ENCODE results near the gene NPPA. TPM values are rescaled to one million over a fixed set of nuclear protein-coding genes. Genes with fewer than 3 reads are reported as not detected.

The NPPA gene
- total and polyA plus RNA-seq, 9 of the 15 experiments (the other 6 are each of a cell fraction or from before 2014, with no cell fraction given): not detected

DNA sequence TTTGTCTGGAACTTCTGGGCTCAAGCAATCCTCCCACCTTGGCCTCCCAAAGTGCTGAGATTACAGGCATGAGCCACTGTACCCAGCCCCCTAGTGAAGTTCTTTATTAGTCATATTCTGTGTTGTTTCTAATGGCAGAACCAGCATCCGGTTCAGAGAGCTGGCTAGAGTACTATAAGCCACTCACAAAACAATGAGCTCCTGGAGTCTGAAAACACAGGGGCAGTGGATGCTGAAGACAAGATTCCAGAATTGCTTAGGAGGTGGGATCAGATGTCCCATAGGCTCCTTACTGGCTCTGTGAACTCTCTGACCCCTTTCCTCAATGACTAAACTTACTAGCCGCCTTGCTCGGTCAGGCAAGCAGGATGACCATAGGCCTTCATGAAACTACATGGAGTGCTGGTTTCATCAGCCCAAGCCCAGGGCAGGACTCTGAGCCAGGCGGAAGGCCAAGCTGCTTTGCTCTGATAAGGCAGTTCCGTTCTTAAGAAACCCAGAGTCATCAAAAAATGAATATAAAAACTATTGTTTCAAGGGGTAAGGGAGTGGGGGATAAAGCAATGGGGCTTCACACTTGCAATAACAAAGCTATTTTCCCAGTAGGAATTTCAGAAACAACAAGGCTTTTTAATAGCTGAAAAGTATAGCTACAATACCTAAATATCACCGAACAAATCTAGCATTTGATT lies 49.9 kb downstream of the NPPA start (continued):
- TF ChIP-seq STAT6 (CRISPR knock-in tag; IDR thresholded peaks at IDR 0.05) (no peak; the same call in 1 of the 2 replicates), RAD21 (CRISPR knock-in tag; conservative IDR thresholded peaks at IDR 0.05 in 1 of 2, IDR thresholded peaks at IDR 0.05 in 1 of 2) (peak; percentile 4 to 35; a peak in 2 of 4 replicates), TEAD4 (IDR thresholded peaks at IDR 0.05; ENCODE audit: low read length) (peak; percentile 94), TEAD4 (CRISPR knock-in tag; IDR thresholded peaks at IDR 0.05; ENCODE audit: borderline replicate concordance) (no peak), ZNF133 (CRISPR knock-in tag; IDR thresholded peaks at IDR 0.05) (no peak), TAF1 (IDR thresholded peaks at IDR 0.05; ENCODE audit: control insufficient read depth, extremely low read depth, insufficient read depth, low read length, severe bottlenecking) (peak; percentile 61), ZNF24 (IDR thresholded peaks at IDR 0.05) (peak; percentile 63; the same call in 1 of the 2 replicates), CBX3 (IDR thresholded peaks at IDR 0.05; ENCODE audit: borderline replicate concordance in 1 of 2, low read length in 2 of 2) (peak in 1 of 2 experiments; percentile 75; a peak in 1 of 3 replicates), SLC30A9 (CRISPR knock-in tag; IDR thresholded peaks at IDR 0.05) (no peak), ZNF586 (CRISPR knock-in tag; conservative IDR thresholded peaks at IDR 0.05) (no peak), REST (IDR thresholded peaks at IDR 0.05; ENCODE audit: borderline replicate concordance) (peak; percentile 61), REST (CRISPR knock-in tag; IDR thresholded peaks at IDR 0.05; ENCODE audit: low read depth) (no peak), NFE2L1 (tag; IDR thresholded peaks at IDR 0.05; ENCODE audit: borderline replicate concordance, low read depth) (peak; percentile 54; the same call in 1 of the 2 replicates)
- TF ChIP-seq, protein P1, sequence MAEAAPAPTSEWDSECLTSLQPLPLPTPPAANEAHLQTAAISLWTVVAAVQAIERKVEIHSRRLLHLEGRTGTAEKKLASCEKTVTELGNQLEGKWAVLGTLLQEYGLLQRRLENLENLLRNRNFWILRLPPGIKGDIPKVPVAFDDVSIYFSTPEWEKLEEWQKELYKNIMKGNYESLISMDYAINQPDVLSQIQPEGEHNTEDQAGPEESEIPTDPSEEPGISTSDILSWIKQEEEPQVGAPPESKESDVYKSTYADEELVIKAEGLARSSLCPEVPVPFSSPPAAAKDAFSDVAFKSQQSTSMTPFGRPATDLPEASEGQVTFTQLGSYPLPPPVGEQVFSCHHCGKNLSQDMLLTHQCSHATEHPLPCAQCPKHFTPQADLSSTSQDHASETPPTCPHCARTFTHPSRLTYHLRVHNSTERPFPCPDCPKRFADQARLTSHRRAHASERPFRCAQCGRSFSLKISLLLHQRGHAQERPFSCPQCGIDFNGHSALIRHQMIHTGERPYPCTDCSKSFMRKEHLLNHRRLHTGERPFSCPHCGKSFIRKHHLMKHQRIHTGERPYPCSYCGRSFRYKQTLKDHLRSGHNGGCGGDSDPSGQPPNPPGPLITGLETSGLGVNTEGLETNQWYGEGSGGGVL (CRISPR knock-in tag; IDR thresholded peaks at IDR 0.05): peak; percentile 13; the same call in 1 of the 2 replicates

Measured in K562 (cell line).